Measurements from ENCODE around the gene ADGRB3.

- no peak for TF ChIP-seq CTCF (conservative IDR thresholded peaks at IDR 0.05; ENCODE audit: low read depth, low read length)
- TF ChIP-seq EZH2 (IDR thresholded peaks at IDR 0.05; ENCODE audit: borderline replicate concordance, low read depth, low read length, poor library complexity, severe bottlenecking) = no peak
These were observed 338.0 kb downstream of the ADGRB3 start for GRCh38 chr6:68973066-68973465.

All from A673 (cell line).